HG03097 (cell line): ENCODE data around the gene RBM15B.

Experiments used
- ATAC-seq: cut with Tn5 transposase; IDR thresholded peaks from one replicate; pipeline ENCODE4 v1.9.1; 2021; ENCODE audit not compliant: unreplicated experiment, low FRiP score

The RBM15B gene

GRCh38 chr3:51391566-51392354 lies 675 bp downstream of the RBM15B start:
- ATAC-seq = peak; percentile 6

DNA sequence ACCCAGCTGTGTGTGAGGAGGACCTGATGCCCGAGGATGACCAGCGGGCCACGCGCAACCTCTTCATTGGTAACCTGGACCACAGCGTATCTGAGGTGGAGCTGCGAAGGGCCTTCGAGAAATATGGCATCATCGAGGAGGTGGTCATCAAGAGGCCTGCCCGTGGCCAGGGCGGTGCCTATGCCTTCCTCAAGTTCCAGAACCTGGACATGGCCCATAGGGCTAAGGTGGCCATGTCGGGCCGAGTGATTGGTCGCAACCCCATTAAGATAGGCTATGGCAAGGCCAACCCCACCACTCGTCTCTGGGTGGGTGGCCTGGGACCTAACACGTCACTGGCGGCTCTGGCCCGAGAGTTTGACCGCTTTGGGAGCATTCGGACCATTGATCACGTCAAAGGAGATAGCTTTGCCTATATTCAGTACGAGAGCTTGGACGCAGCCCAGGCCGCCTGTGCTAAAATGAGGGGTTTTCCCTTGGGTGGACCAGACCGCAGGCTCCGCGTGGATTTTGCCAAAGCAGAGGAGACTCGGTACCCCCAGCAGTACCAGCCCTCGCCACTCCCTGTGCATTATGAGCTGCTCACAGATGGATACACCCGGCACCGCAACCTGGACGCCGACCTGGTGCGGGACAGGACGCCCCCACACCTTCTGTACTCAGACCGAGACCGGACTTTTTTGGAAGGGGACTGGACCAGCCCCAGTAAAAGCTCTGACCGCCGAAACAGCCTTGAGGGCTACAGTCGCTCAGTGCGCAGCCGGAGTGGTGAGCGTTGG lies 1.5 kb downstream of the RBM15B start:
- ATAC-seq = no peak

DNA sequence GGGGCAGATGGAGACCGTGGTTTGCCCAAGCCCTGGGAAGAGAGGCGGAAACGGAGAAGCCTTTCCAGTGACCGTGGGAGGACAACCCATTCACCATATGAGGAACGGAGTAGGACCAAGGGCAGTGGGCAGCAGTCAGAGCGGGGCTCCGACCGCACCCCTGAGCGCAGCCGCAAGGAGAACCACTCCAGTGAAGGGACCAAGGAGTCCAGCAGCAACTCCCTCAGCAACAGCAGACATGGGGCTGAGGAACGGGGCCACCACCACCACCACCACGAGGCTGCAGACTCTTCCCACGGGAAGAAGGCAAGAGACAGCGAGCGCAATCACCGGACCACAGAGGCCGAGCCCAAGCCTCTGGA lies 2.0 kb downstream of the RBM15B start:
- no peak for ATAC-seq

DNA sequence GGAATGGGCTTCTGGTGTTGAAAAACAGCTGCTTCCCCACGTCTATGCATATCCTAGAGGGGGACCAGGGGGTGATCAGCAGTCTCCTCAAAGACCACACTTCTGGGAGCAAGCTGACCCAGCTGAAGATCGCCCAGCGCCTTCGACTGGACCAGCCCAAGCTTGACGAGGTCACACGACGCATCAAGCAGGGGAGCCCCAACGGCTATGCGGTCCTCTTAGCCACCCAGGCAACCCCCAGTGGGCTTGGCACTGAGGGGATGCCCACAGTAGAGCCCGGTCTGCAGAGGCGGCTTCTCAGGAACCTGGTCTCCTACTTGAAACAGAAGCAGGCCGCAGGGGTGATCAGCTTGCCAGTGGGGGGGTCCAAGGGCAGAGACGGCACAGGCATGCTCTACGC lies 2.5 kb downstream of the RBM15B start:
- ATAC-seq = no peak

- ATAC-seq = no peak
These were observed 3.5 kb downstream of the RBM15B start for GRCh38 chr3:51394541-51394940.

DNA sequence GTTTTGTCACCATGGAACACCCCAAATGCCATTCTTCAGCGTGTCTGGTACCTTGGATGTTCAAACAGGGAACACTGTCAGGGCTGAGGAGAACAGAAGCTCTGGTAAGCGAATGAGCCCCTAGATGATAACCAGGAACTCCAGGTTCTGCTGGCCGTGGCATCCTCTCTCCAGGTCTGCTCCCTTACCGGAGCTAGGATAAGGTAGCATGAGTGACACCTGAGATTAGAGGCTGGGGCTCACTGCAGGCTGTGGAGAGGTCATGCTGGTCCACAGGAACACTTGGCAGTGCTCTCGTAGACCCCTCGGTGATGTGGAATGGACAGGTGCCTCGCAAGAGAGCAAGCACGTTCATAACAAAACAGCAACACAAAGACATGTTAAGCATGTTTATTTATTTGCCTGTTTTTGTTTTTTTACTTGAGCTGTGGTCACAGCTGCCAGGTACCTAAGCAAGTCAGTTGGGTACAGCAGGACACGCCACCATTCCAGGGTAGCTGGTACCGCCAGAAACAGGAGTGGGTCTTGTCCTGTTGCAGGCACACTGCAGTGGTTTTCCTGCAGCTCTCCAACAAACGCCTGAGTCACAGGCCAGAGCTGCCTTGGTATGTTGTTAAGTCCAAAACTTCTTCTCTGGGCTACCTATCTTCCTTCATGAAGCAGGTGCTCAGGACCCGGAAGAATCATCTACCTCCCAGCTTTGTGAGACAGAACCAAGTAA lies 4.6 kb downstream of the RBM15B start:
- no peak for ATAC-seq

DNA sequence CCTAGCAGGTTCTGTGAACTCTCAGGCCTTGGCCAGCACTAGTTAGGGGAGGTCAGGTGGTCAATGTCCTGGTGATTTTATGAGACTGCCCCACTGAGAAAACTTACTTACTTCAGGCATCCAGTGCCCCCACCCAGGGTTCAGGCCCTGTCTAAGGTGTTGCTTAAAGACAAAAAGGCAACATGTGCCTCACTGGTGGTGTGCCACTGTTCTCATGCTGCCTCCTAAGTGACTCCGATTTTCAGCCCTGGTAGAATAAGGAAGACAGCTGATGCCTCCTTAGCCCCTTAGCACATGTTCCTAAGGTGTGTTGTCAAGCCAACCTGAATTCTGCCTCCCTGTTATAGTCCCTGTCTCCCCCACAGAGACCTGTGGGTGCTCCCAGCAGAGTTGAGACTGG lies 5.3 kb downstream of the RBM15B start:
- no peak for ATAC-seq

- no peak for ATAC-seq
These were observed 6.3 kb downstream of the RBM15B start for GRCh38 chr3:51397392-51397791.

- ATAC-seq = no peak
These were observed 7.7 kb downstream of the RBM15B start for GRCh38 chr3:51398595-51399310.

- ATAC-seq = no peak
These were observed 9.1 kb downstream of the RBM15B start for GRCh38 chr3:51400166-51400565.

- ATAC-seq = no peak
These were observed 10.7 kb downstream of the RBM15B start for GRCh38 chr3:51401735-51402134.

GRCh38 chr3:51403675-51404074 lies 12.6 kb downstream of the RBM15B start:
- no peak for ATAC-seq

- no peak for ATAC-seq
These were observed 16.9 kb downstream of the RBM15B start for GRCh38 chr3:51408021-51408420.

GRCh38 chr3:51408813-51409212 lies 17.7 kb downstream of the RBM15B start:
- no peak for ATAC-seq

- ATAC-seq = no peak
These were observed 31.1 kb downstream of the RBM15B start for GRCh38 chr3:51422211-51422610.

GRCh38 chr3:51426921-51427320 lies 35.8 kb downstream of the RBM15B start:
- ATAC-seq = no peak

DNA sequence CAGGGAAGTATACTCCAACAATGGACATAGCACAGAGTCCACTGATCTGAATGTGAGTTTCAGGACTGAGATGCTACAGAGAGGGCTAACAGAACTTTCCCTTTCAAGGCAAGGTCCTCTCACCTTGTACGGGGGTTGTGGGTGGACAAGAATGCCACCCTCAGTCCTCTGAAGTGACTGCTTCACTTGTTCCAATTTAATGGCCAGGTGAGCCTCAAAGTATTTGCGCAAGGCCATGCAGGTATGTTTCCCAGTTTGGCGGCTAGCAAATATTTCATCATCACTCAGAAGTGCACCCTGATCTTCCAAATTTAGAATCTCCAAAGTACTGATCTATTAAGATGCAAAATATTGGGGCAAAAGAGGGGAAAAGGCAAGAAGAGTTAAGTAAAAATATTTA lies 38.1 kb downstream of the RBM15B start:
- ATAC-seq = no peak

- ATAC-seq = no peak
These were observed 43.0 kb downstream of the RBM15B start for GRCh38 chr3:51434110-51434509.

DNA sequence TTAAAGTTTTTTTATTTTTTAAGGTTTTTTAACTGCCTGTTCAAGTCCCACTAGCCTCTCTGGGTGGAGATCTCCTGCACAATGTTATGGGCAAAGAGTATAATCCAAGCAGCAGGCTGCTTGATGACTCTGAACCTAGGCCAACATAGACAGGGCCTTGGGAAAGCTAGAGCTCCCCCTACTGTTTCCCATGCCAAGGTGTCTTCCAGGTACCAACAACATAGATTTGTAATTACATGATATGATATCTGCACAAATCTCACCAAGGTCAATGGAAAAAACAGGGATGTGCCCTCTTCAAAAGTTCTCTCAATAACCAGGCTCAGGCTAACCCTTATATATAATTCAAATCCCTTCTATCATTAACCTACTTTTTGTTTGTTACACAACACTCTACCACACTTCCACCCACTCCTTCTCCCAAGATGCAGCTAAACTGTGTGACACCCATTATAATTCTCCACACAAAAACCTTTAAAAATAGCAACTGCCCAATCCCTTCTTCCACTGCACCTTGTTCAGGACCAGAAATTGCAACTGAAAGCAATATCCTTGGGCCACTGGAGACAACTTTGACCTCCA lies 43.8 kb downstream of the RBM15B start:
- ATAC-seq = no peak

GRCh38 chr3:51436998-51437639 lies 46.0 kb downstream of the RBM15B start:
- no peak for ATAC-seq
